H9 (cell line): Measurements from ENCODE around the gene KRT71. TPM values are rescaled to one million over a fixed set of nuclear protein-coding genes. Genes with fewer than 3 reads are reported as not detected.

ENCODE experiments used
- DNase-seq: peaks from one replicate; pipeline ENCODE4 v3.0.0-alpha.2; 2017
- H2AFZ ChIP-seq: one replicate; pipeline ENCODE4 v1.6.1; 2013; ENCODE audit warnings: mild to moderate bottlenecking, low read length, control low read depth, moderate library complexity
- H2AK5ac ChIP-seq: 2 replicates; pipeline ENCODE4 v1.6.1; 2013; ENCODE audit warnings: low read length, control low read depth, mixed read lengths; ENCODE audit not compliant: insufficient read length
- H2BK120ac ChIP-seq: one replicate; pipeline ENCODE4 v1.6.1; 2013; ENCODE audit warnings: low read depth, mild to moderate bottlenecking, low read length, control low read depth, inconsistent platforms; ENCODE audit not compliant: poor library complexity, severe bottlenecking
- H2BK12ac ChIP-seq: 2 replicates; pipeline ENCODE4 v1.6.1; 2013; ENCODE audit warnings: low read length, control low read depth, mixed read lengths, low read depth; ENCODE audit not compliant: insufficient read length
- H2BK15ac ChIP-seq: 2 replicates; pipeline ENCODE4 v1.6.1; 2013; ENCODE audit warnings: low read depth, low read length, control low read depth
- H2BK20ac ChIP-seq: one replicate; pipeline ENCODE4 v1.6.1; 2013; ENCODE audit warnings: low read depth, mild to moderate bottlenecking, low read length, control low read depth, inconsistent platforms; ENCODE audit not compliant: poor library complexity, severe bottlenecking
- H2BK5ac ChIP-seq: 2 replicates; pipeline ENCODE4 v1.6.1; 2013; ENCODE audit warnings: low read length, control low read depth, mixed read lengths; ENCODE audit not compliant: insufficient read length
- H3K14ac ChIP-seq: 2 replicates; pipeline ENCODE4 v1.6.1; 2013; ENCODE audit warnings: low read length, control low read depth; ENCODE audit not compliant: insufficient read depth
- H3K18ac ChIP-seq: 2 replicates; pipeline ENCODE4 v1.6.1; 2013; ENCODE audit warnings: low read depth, mild to moderate bottlenecking, mixed read lengths, low read length, control low read depth; ENCODE audit not compliant: insufficient read length
- H3K23ac ChIP-seq: 2 replicates; pipeline ENCODE4 v1.6.1; 2013; ENCODE audit warnings: low read length, control low read depth, mixed read lengths, low read depth; ENCODE audit not compliant: insufficient read length
- H3K23me2 ChIP-seq: 2 replicates; pipeline ENCODE4 v1.6.1; 2013; ENCODE audit warnings: low read depth, mild to moderate bottlenecking, mixed read lengths, low read length, control low read depth; ENCODE audit not compliant: insufficient read length, poor library complexity, severe bottlenecking
- H3K27ac ChIP-seq: 2 replicates; pipeline ENCODE4 v1.5.1; 2013; ENCODE audit warnings: low read length, control low read depth, mixed read lengths, low read depth; ENCODE audit not compliant: insufficient read length
- H3K27me3 ChIP-seq: 2 replicates; pipeline ENCODE4 v1.6.1; 2013; ENCODE audit warnings: low read length, control low read depth, inconsistent platforms; ENCODE audit not compliant: insufficient read depth
- H3K4ac ChIP-seq: 2 replicates; pipeline ENCODE4 v1.6.1; 2013; ENCODE audit warnings: low read depth, mild to moderate bottlenecking, control low read depth, inconsistent platforms, low read length, moderate library complexity
- H3K4me1 ChIP-seq: 2 replicates; pipeline ENCODE4 v1.6.1; 2013; ENCODE audit warnings: low read length, control low read depth, inconsistent platforms; ENCODE audit not compliant: insufficient read depth
- H3K4me2 ChIP-seq: 2 replicates; pipeline ENCODE4 v1.6.1; 2013; ENCODE audit warnings: low read length, control low read depth, mixed read lengths; ENCODE audit not compliant: insufficient read length, insufficient read depth
- H3K56ac ChIP-seq: 2 replicates; pipeline ENCODE4 v1.6.1; 2013; ENCODE audit warnings: low read depth, mild to moderate bottlenecking, mixed read lengths, low read length, control low read depth; ENCODE audit not compliant: insufficient read length
- H3K79me1 ChIP-seq: 2 replicates; pipeline ENCODE4 v1.6.1; 2013; ENCODE audit warnings: low read depth, mild to moderate bottlenecking, moderate library complexity, low read length, control low read depth, inconsistent platforms; ENCODE audit not compliant: insufficient read depth, poor library complexity, severe bottlenecking
- H3K79me2 ChIP-seq: 2 replicates; pipeline ENCODE4 v1.6.1; 2013; ENCODE audit warnings: low read length, control low read depth, inconsistent platforms; ENCODE audit not compliant: insufficient read depth
- H3K9ac ChIP-seq: 2 replicates; pipeline ENCODE4 v1.6.1; 2013; ENCODE audit warnings: low read length, control low read depth, mixed read lengths; ENCODE audit not compliant: insufficient read length; ENCODE audit errors: extremely low read depth
- H3K9me3 ChIP-seq: one replicate; pipeline ENCODE4 v1.6.1; 2013; ENCODE audit warnings: low read depth, low read length, inconsistent platforms; ENCODE audit not compliant: control insufficient read depth
- H3T11ph ChIP-seq: one replicate; pipeline ENCODE4 v1.6.1; 2013; ENCODE audit warnings: mild to moderate bottlenecking, low read length, control low read depth, inconsistent platforms
- H4K20me1 ChIP-seq: one replicate; pipeline ENCODE4 v1.6.1; 2013; ENCODE audit not compliant: control insufficient read depth, insufficient read length, insufficient read depth
- H4K5ac ChIP-seq: 2 replicates; pipeline ENCODE4 v1.6.1; 2013; ENCODE audit warnings: low read depth, mild to moderate bottlenecking, mixed read lengths, low read length, control low read depth; ENCODE audit not compliant: insufficient read length
- H4K8ac ChIP-seq: replicated peaks from 2 replicates; pipeline ENCODE4 v1.6.1; 2013; ENCODE audit warnings: low read length, control low read depth, mixed read lengths, low read depth; ENCODE audit not compliant: insufficient read length
- H4K91ac ChIP-seq: 2 replicates; pipeline ENCODE4 v1.6.1; 2013; ENCODE audit warnings: low read depth, mild to moderate bottlenecking, moderate library complexity, mixed read lengths, low read length, control low read depth; ENCODE audit not compliant: insufficient read length
- H3K27ac Mint-ChIP-seq, 3 experiments: 2 replicates in 2 of 3; 3 replicates in 1 of 3; pipeline ENCODE4 v1.8.0; 2020 to 2021; ENCODE audit warnings: mixed read lengths in 3 of 3, mild to moderate bottlenecking in 1 of 3, moderate library complexity in 1 of 3
- H3K27me3 Mint-ChIP-seq: 2 replicates; pipeline ENCODE4 v1.8.0; 2021; ENCODE audit warnings: low read depth, mild to moderate bottlenecking, moderate library complexity, mixed read lengths
- H3K36me3 Mint-ChIP-seq, 3 experiments: 2 replicates in 2 of 3; 3 replicates in 1 of 3; pipeline ENCODE4 v1.8.0; 2020 to 2021; ENCODE audit warnings: low read depth in 3 of 3, mixed read lengths in 3 of 3; ENCODE audit not compliant: insufficient read depth in 1 of 3
- H3K4me1 Mint-ChIP-seq, 2 experiments: 2 replicates each; pipeline ENCODE4 v1.8.0; 2020; ENCODE audit warnings: mixed read lengths in 2 of 2
- H3K4me3 Mint-ChIP-seq, 2 experiments: 2 replicates in 1 of 2; 3 replicates in 1 of 2; pipeline ENCODE4 v1.8.0; 2020 to 2021; ENCODE audit warnings: mild to moderate bottlenecking in 2 of 2, mixed read lengths in 2 of 2, moderate library complexity in 1 of 2
- H3K9me3 Mint-ChIP-seq, 2 experiments: 2 replicates in 1 of 2; 3 replicates in 1 of 2; pipeline ENCODE4 v1.8.0; 2020; ENCODE audit warnings: mild to moderate bottlenecking in 2 of 2, mixed read lengths in 2 of 2, moderate library complexity in 1 of 2
- CTCF ChIP-seq: fragments of 200-600 bp; sonication (generic); conservative IDR thresholded peaks from 3 replicates; pipeline ENCODE4 v1.8.0; 2021; ENCODE audit warnings: antibody characterized with exemption, mild to moderate bottlenecking
- WGBS: extraction: QIAGEN DNeasy Blood & Tissue Kit; methylation state at CpG from one replicate; pipeline ENCODE4 v1.1.7; 2013; ENCODE audit warnings: missing lambda C conversion rate, low lambda C conversion rate, mixed read lengths; ENCODE audit not compliant: insufficient read length; ENCODE audit errors: extremely low coverage; 5-methylcytosine and 5-hydroxymethylcytosine counted together
- total RNA-seq: library from RNA; stranded (reverse); gene quantifications from 2 replicates; pipeline ENCODE4 v1.2.1, GENCODE V29; 2021

KRT71 gene
- total RNA-seq, 1 experiment from 2014 or later = not detected

GRCh38 chr12:52590021-52590420, 37.1 kb upstream of the KRT71 start:
- Histone ChIP-seq H2BK12ac (no peak overlapping the region), H3K27ac (no peak overlapping the region), H4K8ac (no peak overlapping the region), H3K18ac (no peak overlapping the region), H2BK5ac (no peak overlapping the region), H3K56ac (no peak overlapping the region), H3K9ac (no peak overlapping the region), H4K91ac (no peak overlapping the region), H2BK20ac (no peak overlapping the region), H3K27me3 (no peaks in the 10 kb centered on the region), H2BK15ac (no peak overlapping the region), H3K14ac (no peak overlapping the region), H3K4ac (no peak overlapping the region), H3K4me2 (no peak overlapping the region), H2AK5ac (no peak overlapping the region), H2AFZ (no peak overlapping the region), H3K9me3 (peaks cover 15% of the 10 kb centered on the region), H4K5ac (no peak overlapping the region), H3K79me1 (no peaks in the 10 kb centered on the region), H3T11ph (no peak overlapping the region), H3K4me1 (no peaks in the 10 kb centered on the region), H4K20me1 (no peaks in the 10 kb centered on the region), H3K23me2 (no peaks in the 10 kb centered on the region), H3K23ac (no peak overlapping the region), H3K79me2 (no peaks in the 10 kb centered on the region), H2BK120ac (no peak overlapping the region)
- WGBS = no CpG with 5 or more reads among the region's 6 CpGs
- TF ChIP-seq CTCF = no peak
- H3K27ac Mint-ChIP-seq = no peak overlapping the region
- H3K27me3 Mint-ChIP-seq = peaks cover 21% of the 10 kb centered on the region
- peaks cover 26 to 39% of the 10 kb centered on the region in 2 experiments for H3K9me3 Mint-ChIP-seq
- DNase-seq = no peak
- H3K4me3 Mint-ChIP-seq = no peak overlapping the region
- H3K36me3 Mint-ChIP-seq = peaks cover 3 to 13% (median 11%) of the 10 kb centered on the region in 3 experiments
- H3K4me1 Mint-ChIP-seq = no peaks in the 10 kb centered on the region
